ENCODE data around the gene CEP152. TPM values are rescaled to one million over a fixed set of nuclear protein-coding genes. Genes with fewer than 3 reads are reported as not detected.

The CEP152 gene
- polyA plus RNA-seq, 3 donors: 1.0 to 3.8 (median 1.4) TPM

DNA sequence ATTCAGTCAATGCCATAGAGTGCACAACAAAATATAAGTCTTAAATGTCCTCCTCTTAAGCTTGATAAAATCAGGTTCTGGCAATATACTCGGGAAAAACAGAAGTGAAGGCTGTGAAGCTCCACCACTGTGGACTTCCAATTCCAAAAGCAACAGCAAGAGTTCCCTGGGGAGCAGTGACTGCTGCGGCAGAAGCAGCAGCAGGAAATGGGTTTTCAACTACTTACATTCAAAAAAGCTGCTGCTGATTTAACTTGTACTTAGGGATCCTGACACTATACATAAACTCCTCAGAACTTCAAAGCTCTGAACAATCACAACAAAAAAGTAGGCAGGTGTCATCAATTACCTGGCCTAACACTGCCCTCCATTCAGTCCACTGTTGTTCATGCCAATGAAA lies 4.7 kb downstream of the CEP152 start:
- no peaks in the 10 kb centered on the region for H4K20me1 ChIP-seq (ENCODE audit: insufficient read depth, low read length)
- peaks cover 23 to 24% of the 10 kb centered on the region in 2 donors for H3K36me3 Mint-ChIP-seq
- peaks cover 8 to 15% of the 10 kb centered on the region in 2 donors for H3K4me1 ChIP-seq (ENCODE audit: control insufficient read depth in 1 of 2, insufficient read depth in 2 of 2, low read length in 2 of 2)
- H3K4me3 Mint-ChIP-seq: no peak overlapping the region
- H3K9ac ChIP-seq (ENCODE audit: insufficient read depth, low read length, poor library complexity, severe bottlenecking): no peak overlapping the region
- H3K27me3 ChIP-seq (ENCODE audit: control insufficient read depth in 2 of 2, insufficient read depth in 2 of 2, low read length in 2 of 2): no peaks in the 10 kb centered on the region
- peaks cover 5 to 30% of the 10 kb centered on the region in 2 donors for H3K36me3 ChIP-seq (replicated peaks in 1 of 2; ENCODE audit: control insufficient read depth in 1 of 2, insufficient read depth in 2 of 2, low read length in 2 of 2)
- peaks cover 19% of the 10 kb centered on the region for H3K4me1 Mint-ChIP-seq
- peaks cover 86% of the 10 kb centered on the region for H3K79me2 ChIP-seq (ENCODE audit: insufficient read depth, low read length)
- no peak overlapping the region for H3K4me2 ChIP-seq (replicated peaks; ENCODE audit: extremely low read depth, low read length, poor library complexity, severe bottlenecking)
- TF ChIP-seq, protein P1, sequence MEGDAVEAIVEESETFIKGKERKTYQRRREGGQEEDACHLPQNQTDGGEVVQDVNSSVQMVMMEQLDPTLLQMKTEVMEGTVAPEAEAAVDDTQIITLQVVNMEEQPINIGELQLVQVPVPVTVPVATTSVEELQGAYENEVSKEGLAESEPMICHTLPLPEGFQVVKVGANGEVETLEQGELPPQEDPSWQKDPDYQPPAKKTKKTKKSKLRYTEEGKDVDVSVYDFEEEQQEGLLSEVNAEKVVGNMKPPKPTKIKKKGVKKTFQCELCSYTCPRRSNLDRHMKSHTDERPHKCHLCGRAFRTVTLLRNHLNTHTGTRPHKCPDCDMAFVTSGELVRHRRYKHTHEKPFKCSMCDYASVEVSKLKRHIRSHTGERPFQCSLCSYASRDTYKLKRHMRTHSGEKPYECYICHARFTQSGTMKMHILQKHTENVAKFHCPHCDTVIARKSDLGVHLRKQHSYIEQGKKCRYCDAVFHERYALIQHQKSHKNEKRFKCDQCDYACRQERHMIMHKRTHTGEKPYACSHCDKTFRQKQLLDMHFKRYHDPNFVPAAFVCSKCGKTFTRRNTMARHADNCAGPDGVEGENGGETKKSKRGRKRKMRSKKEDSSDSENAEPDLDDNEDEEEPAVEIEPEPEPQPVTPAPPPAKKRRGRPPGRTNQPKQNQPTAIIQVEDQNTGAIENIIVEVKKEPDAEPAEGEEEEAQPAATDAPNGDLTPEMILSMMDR (IDR thresholded peaks at IDR 0.05): no peak
- no peaks in the 10 kb centered on the region for H3K9me3 Mint-ChIP-seq
- no peak overlapping the region for H3K27ac ChIP-seq (ENCODE audit: low read depth in 1 of 2, low read length in 2 of 2)
- no peak for DNase-seq
- WGBS (ENCODE audit: insufficient coverage): no CpG with 5 or more reads among the region's 2 CpGs
- no peaks in the 10 kb centered on the region for H3K9me3 ChIP-seq (replicated peaks in 1 of 2; ENCODE audit: control insufficient read depth in 1 of 2, insufficient read depth in 1 of 2, low read length in 2 of 2)
- H3K27me3 Mint-ChIP-seq (ENCODE audit: low read depth in 3 of 3): no peaks in the 10 kb centered on the region
- intact Hi-C loops (cut with micrococcal nuclease): no loop called here
- H2AFZ ChIP-seq (ENCODE audit: insufficient read depth, low read depth, low read length, poor library complexity, severe bottlenecking): peak overlapping the region; percentile 52
- no peak overlapping the region for H3K4me3 ChIP-seq (replicated peaks in 1 of 3; ENCODE audit: low read depth in 2 of 3, low read length in 3 of 3)
- peak overlapping the region in 1 of 7 donors; percentile 32 for H3K27ac Mint-ChIP-seq

DNA sequence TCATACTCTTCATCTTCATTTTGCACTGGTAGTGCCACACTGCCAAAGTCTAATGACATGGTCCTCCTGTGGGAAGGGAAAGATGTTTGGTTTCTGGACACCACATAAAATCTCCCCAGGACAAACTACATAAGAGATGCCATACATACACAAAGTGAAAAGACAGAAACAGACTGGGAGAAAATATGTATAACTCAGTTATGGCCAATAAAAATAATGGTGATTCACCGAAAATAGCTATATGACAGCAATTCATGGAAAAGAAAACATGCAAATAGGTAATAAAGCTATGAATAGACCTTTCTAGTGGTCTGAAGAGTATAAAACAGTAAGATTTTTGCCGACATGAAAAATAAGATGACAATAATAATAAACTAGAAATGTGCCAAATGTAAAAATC lies 5.3 kb downstream of the CEP152 start:
- Mint-ChIP-seq H3K27ac (no peak overlapping the region), H3K4me1 (peaks cover 22% of the 10 kb centered on the region), H3K36me3 (peaks cover 23 to 24% of the 10 kb centered on the region in 2 donors), H3K27me3 (ENCODE audit: low read depth in 3 of 3) (no peaks in the 10 kb centered on the region), H3K9me3 (no peaks in the 10 kb centered on the region), H3K4me3 (no peak overlapping the region)
- Histone ChIP-seq H3K9ac (ENCODE audit: insufficient read depth, low read length, poor library complexity, severe bottlenecking) (no peak overlapping the region), H3K4me3 (replicated peaks in 1 of 3; ENCODE audit: low read depth in 2 of 3, low read length in 3 of 3) (no peak overlapping the region), H3K36me3 (replicated peaks in 1 of 2; ENCODE audit: control insufficient read depth in 1 of 2, insufficient read depth in 2 of 2, low read length in 2 of 2) (peaks cover 5 to 30% of the 10 kb centered on the region in 2 donors), H3K4me1 (ENCODE audit: control insufficient read depth in 1 of 2, insufficient read depth in 2 of 2, low read length in 2 of 2) (peaks cover 8 to 11% of the 10 kb centered on the region in 2 donors), H3K4me2 (replicated peaks; ENCODE audit: extremely low read depth, low read length, poor library complexity, severe bottlenecking) (no peak overlapping the region), H3K27me3 (ENCODE audit: control insufficient read depth in 2 of 2, insufficient read depth in 2 of 2, low read length in 2 of 2) (no peaks in the 10 kb centered on the region), H3K27ac (ENCODE audit: low read depth in 1 of 2, low read length in 2 of 2) (no peak overlapping the region), H3K9me3 (replicated peaks in 1 of 2; ENCODE audit: control insufficient read depth in 1 of 2, insufficient read depth in 1 of 2, low read length in 2 of 2) (no peaks in the 10 kb centered on the region), H2AFZ (ENCODE audit: insufficient read depth, low read depth, low read length, poor library complexity, severe bottlenecking) (no peak overlapping the region), H3K79me2 (ENCODE audit: insufficient read depth, low read length) (peaks cover 89% of the 10 kb centered on the region), H4K20me1 (ENCODE audit: insufficient read depth, low read length) (no peaks in the 10 kb centered on the region)
- no CpG with 5 or more reads among the region's 2 CpGs for whole genome bisulfite sequencing (ENCODE audit: insufficient coverage)
- intact Hi-C loops (cut with micrococcal nuclease): no loop called here
- TF ChIP-seq, protein P1 (IDR thresholded peaks at IDR 0.05): no peak
- no peak for DNase-seq
